NCI-H2196 (cell line): Measurements from ENCODE around the gene ZSCAN21.

ENCODE experiments used
- DNase-seq: peaks from one replicate; lab custom pipeline; 2025; ENCODE audit not compliant: unreplicated experiment; lab: John Stamatoyannopoulos, UW

ZSCAN21 gene

GRCh38 chr7:100095704-100096103, 46.1 kb downstream of the ZSCAN21 start:
- DNase-seq: no peak

- DNase-seq: no peak
These were observed 49.3 kb downstream of the ZSCAN21 start for GRCh38 chr7:100098913-100099312.

DNA sequence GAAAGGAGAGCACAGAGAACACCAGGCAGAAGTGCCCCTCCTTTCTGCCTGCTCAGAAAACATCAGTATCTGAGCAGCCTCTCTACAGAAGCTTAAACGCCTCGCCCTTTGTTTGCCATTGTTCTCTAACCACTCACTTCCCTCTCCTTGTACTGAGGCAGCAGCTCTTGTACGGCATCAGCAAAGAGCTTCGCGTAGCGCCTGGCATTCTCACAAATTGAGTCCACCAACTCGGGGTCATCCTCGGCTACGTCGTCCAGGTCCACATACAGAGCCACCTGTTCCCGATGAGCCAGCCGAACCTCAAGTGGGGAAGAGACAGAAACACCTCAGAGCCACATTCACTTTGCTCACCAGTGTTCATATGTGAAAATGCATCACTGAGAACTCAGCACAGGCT, 49.9 kb downstream of the ZSCAN21 start:
- no peak for DNase-seq

- DNase-seq: peak; percentile 97
These were observed 50.9 kb downstream of the ZSCAN21 start for GRCh38 chr7:100100420-100101015.

DNA sequence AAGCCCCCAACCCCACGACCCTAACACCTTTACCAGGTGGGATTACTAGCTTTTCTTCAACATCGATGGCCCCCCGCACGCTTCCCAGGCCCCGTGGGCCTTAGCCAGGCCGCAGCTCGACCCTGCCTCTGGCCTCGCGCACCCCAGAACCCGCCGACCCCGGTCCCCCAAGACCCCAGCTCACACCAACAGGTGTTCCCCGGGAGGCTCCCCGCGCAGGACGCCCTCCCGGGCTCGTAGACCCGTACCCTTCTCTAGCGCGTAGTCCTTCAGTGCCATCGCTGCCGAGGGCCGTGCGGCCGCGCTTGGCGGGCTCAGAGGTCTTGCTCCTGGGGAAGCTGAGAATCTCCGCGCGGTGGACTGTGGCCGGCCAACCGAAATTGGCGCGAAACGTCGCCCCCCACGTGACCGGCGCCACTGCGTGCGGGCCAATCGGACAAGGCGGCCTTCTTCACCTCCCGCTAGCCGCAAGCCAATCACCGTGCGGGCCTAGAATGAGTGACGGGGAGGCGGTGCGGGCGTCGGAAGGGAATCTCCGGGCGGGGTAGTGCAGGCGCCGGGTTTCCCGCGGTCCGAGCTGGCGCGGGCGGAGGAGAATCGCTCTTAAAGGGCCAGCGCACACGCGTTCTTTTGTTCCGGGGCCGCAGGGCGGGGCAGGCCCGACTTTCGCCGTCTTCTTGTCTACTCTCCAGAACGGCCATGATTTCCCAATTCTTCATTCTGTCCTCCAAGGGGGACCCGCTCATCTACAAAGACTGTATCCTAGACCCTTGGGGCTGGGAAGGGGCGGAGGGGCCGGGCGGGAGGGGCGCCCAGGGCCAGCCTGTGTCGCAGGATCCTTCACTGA, 51.7 kb downstream of the ZSCAN21 start, which contains the start of the genes AP4M1 and MCM7:
TSS of gene AP4M1 (plus strand) at position 628 of the 847 bp plus-strand sequence. CDS start at position 700, 72 bp downstream.
TSS of gene MCM7 (minus strand) at position 382 of the 847 bp plus-strand sequence. CDS start at position 279, 103 bp downstream.
- peak; percentile 99 for DNase-seq

- DNase-seq: no peak
These were observed 53.6 kb downstream of the ZSCAN21 start for GRCh38 chr7:100102950-100103840.

GRCh38 chr7:100105534-100105933, 56.0 kb downstream of the ZSCAN21 start:
- DNase-seq: no peak

- no peak for DNase-seq
These were observed 57.1 kb downstream of the ZSCAN21 start for GRCh38 chr7:100106633-100107032.

- no peak for DNase-seq
These were observed 57.7 kb downstream of the ZSCAN21 start for GRCh38 chr7:100107125-100107737.

- no peak for DNase-seq
These were observed 58.3 kb downstream of the ZSCAN21 start for GRCh38 chr7:100107890-100108289.

GRCh38 chr7:100109521-100110163, 60.1 kb downstream of the ZSCAN21 start:
- DNase-seq: no peak

DNA sequence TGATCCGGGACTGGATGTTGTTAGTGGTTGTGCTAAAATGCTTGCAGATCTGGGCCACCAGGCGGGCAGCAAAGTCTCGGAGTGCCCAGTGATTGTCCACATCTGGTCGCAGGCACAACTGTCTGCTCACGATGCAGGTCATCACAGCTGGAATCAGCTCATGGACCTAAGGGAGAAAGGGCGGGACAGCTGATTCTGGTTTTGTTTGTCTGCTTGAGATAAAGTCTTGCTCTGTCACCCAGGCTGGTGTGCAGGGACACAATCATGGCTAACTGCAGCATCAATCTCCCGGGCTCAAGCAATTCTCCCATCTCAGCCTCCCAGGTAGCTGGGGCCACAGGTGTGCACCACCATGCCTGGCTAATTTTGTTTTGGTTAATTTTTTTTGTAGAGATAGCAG, 61.6 kb downstream of the ZSCAN21 start:
- no peak for DNase-seq

- DNase-seq: no peak
These were observed 62.3 kb downstream of the ZSCAN21 start for GRCh38 chr7:100111914-100112313.
